Measurements from ENCODE around the gene ATP1B2. TPM values are rescaled to one million over a fixed set of nuclear protein-coding genes. Genes with fewer than 3 reads are reported as not detected.
A peak's percentile ranks its signal among the peaks of the same experiment; 100 is the strongest.

Gene ATP1B2
- total RNA-seq, 2 experiments from 2014 or later = not detected

DNA sequence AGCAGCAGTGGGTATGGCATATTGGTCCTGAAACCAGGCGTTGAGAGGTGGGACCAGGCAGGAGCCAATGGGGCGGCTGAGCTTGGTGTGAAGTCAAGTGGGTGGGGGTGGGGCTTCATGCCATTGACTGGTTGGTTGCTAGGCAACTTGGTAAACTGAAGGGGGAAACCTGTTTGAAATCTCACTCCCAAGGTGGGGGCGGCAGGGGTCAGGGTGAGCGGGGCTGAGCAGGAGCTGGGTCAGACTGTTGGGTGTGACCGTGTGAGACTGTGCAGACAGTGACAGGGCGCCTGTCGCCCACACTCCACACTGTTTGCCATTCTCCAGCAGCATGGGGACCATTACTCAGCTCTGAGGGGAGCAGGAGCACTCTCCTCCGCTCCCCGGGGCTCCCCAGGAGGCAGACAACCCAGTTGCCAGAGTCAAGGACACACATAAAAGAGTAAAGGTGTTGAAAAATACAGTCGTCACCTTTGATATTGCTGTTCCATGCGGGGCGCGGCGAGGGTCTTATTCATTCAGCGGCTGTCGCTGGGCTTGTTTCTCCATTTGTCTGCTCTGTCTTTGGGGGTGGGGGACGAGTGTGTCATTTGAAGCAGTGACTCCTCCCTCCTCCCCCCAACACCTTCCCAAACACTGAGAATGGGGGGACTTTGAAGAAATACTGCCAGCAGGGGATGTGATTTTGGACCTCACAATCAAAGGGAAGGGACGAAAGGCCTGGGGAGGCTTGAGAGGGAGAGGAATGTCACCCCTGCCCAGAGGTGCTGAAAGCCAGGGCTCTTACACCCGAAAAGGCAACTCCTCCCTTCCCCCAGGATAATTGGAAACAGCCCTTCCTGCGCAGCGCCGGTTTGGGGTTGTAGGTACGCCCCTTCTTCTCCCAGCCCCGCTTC is 53.1 kb downstream of the ATP1B2 start:
- Mint-ChIP-seq H3K36me3 (ENCODE audit: low read depth) (peaks cover 20% of the 10 kb centered on the region), H3K9me3 (ENCODE audit: insufficient read depth) (no peaks in the 10 kb centered on the region), H3K4me1 (ENCODE audit: low read depth) (peaks cover 13% of the 10 kb centered on the region), H3K27me3 (ENCODE audit: low read depth) (peaks cover 38% of the 10 kb centered on the region), H3K27ac (no peak overlapping the region), H3K4me3 (no peak overlapping the region)
- ATAC-seq (peak; percentile 50), DNase-seq (no peak)
- ChIA-PET POLR2A (interaction anchor here (1.2 to 4.4 kb wide), 2 partner anchors 14 to 16 kb away, joined by 3 to 37 read pairs; partner anchors contain the start of genes DNAH2, TP53 and WRAP53), CTCF (interaction anchor here (1.3 to 1.6 kb wide), 2 partner anchors 15 to 16 kb away, joined by 6 to 7 read pairs; partner anchors contain the start of genes TP53 and WRAP53)

DNA sequence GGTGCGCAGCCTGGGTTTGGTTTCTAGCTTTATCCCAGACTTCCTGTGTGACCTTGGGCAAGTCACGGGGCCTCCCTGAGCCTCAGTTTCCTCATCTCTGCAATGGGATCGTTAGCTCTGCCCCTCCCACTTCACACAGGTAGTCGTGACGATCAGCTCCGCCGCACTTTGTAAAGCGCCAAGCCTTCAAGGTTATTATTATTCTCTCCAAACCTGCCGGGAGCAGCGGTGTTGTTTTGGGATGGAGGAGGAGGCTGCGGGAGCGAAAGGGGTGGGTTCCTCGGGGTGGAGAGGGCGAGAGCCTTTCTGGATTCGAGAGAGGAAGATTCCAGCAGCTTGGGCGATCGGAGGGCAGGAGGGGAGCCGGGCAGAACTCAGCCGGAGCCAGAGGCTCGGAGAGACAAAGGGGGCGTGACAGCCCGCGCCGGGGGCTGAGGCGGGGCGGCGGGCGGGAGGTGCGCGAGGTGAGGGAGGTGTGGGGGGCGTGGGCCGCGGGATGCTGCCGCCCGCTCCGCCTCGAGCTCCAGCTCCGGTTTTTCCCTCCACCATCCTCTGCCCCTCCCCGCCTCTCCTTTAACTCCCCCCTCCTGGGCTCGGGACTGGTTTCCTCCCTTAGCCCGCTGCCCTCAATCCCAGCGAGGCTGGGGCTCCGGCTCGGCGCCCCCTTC is 54.0 kb downstream of the ATP1B2 start, which contains the start of gene EFNB3:
EFNB3 (plus strand) TSS at position 602 of the 668 bp plus-strand sequence. CDS start 397 bp downstream, outside the sequence.
- DNase-seq (no peak), ATAC-seq (no peak)
- Mint-ChIP-seq H3K36me3 (ENCODE audit: low read depth) (peaks cover 20% of the 10 kb centered on the region), H3K27me3 (ENCODE audit: low read depth) (peaks cover 38% of the 10 kb centered on the region), H3K9me3 (ENCODE audit: insufficient read depth) (no peaks in the 10 kb centered on the region), H3K27ac (no peak within 1 kb of the TSS), H3K4me3 (peak within 1 kb of the TSS; percentile 28), H3K4me1 (ENCODE audit: low read depth) (peaks cover 14% of the 10 kb centered on the region)
- CTCF ChIA-PET = interaction anchor here (1.3 to 1.6 kb wide), 2 partner anchors 16 to 17 kb away, joined by 6 to 7 read pairs; partner anchors contain the start of genes TP53 and WRAP53
- POLR2A ChIA-PET = interaction anchor here (4.4 kb wide), 1 partner anchor 17 kb away, joined by 37 read pairs; the partner anchor contains the start of genes TP53 and WRAP53

DNA sequence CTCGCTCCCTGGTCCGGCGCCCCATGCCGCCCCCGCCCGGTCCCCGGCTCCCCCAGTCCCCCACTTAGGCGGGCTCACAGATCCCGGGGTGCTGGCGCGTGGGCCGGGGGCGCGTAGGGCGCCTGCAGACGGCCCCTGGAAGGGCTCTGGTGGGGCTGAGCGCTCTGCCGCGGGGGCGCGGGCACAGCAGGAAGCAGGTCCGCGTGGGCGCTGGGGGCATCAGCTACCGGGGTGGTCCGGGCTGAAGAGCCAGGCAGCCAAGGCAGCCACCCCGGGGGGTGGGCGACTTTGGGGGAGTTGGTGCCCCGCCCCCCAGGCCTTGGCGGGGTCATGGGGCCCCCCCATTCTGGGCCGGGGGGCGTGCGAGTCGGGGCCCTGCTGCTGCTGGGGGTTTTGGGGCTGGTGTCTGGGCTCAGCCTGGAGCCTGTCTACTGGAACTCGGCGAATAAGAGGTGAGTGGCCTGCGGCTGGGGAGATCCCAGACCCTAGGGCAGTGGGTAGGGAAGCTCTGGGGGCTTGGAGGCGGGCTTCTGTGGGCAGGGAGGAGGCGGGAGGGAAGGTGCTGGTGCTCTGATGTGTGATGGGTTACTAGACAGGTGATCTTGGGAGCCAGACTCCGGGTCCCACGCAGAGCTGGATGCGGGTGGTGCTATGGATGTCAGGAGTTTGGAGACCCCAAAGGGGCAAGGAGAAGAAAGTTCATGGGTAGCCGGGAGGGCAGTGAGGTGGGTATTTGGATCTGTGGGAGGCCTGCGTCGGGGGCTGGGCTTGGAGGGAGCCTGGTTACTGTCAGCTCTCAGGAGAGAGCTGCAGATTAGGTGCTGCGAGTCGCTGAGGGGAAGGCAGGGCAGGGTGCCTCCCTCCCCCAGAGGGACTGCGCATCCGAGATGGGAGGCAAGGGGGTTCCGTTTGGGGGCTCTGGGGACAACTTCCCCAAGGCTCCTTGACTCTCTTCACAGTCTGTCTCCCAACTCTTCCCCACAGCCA is 54.8 kb downstream of the ATP1B2 start:
- CTCF ChIA-PET = interaction anchor here (0.5 to 1.8 kb wide), 6 partner anchors 11 to 551 kb away, joined by 3 to 9 read pairs (median 5); partner anchors contain the start of genes TP53 and WRAP53

DNA sequence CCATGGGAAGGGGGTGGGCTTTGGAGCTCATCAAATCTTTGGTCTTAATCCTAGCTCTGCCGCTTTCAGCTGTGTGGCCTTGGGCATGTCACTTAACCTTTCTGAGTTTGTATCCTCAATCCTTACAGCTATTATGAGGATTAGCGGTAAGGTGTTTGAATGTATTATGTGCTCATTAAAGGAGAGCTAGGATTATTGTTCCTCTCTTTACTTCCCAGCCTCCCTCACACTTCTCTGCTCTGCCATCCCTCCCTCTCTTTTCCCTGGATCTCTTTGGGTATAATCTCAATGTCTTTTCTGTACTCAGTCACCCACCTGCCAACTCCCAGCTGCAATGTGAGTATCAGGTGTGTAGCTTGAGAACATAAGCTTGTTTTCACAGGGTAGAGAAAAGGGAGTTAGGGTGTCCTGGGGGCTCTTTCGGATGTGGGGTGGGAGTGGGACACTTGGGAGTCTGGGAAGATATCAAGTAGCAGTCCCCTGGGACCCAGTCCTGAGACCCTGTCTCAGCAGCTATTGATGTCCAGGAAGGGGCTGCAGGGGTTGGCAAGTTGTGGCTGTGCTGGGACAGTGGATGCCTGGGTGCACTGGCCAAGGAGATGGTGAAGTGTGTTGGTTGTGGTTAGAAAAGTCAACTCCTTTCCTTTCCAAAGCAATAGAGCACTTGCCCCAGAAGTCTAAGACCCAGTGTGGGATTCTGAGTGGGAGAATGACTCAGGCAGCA is 56.1 kb downstream of the ATP1B2 start:
- no peak for ATAC-seq
- Mint-ChIP-seq H3K4me3 (no peak overlapping the region), H3K4me1 (ENCODE audit: low read depth) (peaks cover 31% of the 10 kb centered on the region), H3K27me3 (ENCODE audit: low read depth) (peaks cover 42% of the 10 kb centered on the region), H3K27ac (no peak overlapping the region), H3K36me3 (ENCODE audit: low read depth) (peaks cover 10% of the 10 kb centered on the region), H3K9me3 (ENCODE audit: insufficient read depth) (no peaks in the 10 kb centered on the region)
- DNase-seq = no peak
- ChIA-PET CTCF (interaction anchor here (1.2 to 1.8 kb wide), 3 partner anchors 10 to 367 kb away, joined by 3 to 9 read pairs (median 4); partner anchors contain the start of gene TP53), POLR2A (interaction anchor here (0.8 to 4.4 kb wide), 2 partner anchors 19 to 150 kb away, joined by 3 to 37 read pairs; partner anchors contain the start of genes NAA38, TP53 and WRAP53)

More for the DNA sequence above, 54.8 kb downstream of the ATP1B2 start:
- no peak overlapping the region for H3K27ac Mint-ChIP-seq
- peaks cover 38% of the 10 kb centered on the region for H3K27me3 Mint-ChIP-seq (ENCODE audit: low read depth)
- H3K36me3 Mint-ChIP-seq (ENCODE audit: low read depth) = peaks cover 18% of the 10 kb centered on the region
- ATAC-seq (no peak), DNase-seq (no peak)
- no peak overlapping the region for H3K4me3 Mint-ChIP-seq
- POLR2A ChIA-PET = interaction anchor here (4.4 kb wide), 1 partner anchor 18 kb away, joined by 37 read pairs; the partner anchor contains the start of genes TP53 and WRAP53
- peaks cover 22% of the 10 kb centered on the region for H3K4me1 Mint-ChIP-seq (ENCODE audit: low read depth)
- H3K9me3 Mint-ChIP-seq (ENCODE audit: insufficient read depth) = no peaks in the 10 kb centered on the region

Other genes starting within 250 kb of the ATP1B2 start
- gene TMEM256, start 246.8 kb upstream of the ATP1B2 start, total RNA-seq = 10 to 100 TPM; 61.8 to 62.3 TPM
- 1 to 10 TPM; 4.7 to 5.2 TPM for gene NLGN2, start 243.1 kb upstream of the ATP1B2 start, total RNA-seq
- gene SPEM1, start 230.6 kb upstream of the ATP1B2 start, total RNA-seq = not detected
- gene SPEM2, start 225.3 kb upstream of the ATP1B2 start, total RNA-seq = not detected
- not detected for gene SPEM3, start 222.1 kb upstream of the ATP1B2 start, total RNA-seq
- gene TMEM102, start 215.5 kb upstream of the ATP1B2 start, total RNA-seq = 10 to 100 TPM; 16.5 to 18.1 TPM
- gene FGF11, start 211.4 kb upstream of the ATP1B2 start, total RNA-seq = 10 to 100 TPM; 16.6 to 18.8 TPM
- gene CHRNB1, start 205.9 kb upstream of the ATP1B2 start, total RNA-seq = 10 to 100 TPM; 14.1 to 15.7 TPM
- gene ZBTB4, start 171.3 kb upstream of the ATP1B2 start, total RNA-seq = 10 to 100 TPM; 29.8 to 30.0 TPM
- gene SLC35G6, start 169.5 kb upstream of the ATP1B2 start, total RNA-seq = not detected
- gene POLR2A, start 166.6 kb upstream of the ATP1B2 start, total RNA-seq = 100 to 1,000 TPM; 183 to 185 TPM
- gene TNFSF12, start 101.9 kb upstream of the ATP1B2 start, total RNA-seq = 100 to 1,000 TPM in 1 of 2 experiments, 10 to 100 TPM in 1; 93.7 to 100 TPM
- 1 to 10 TPM; 8.0 to 9.0 TPM for gene TNFSF13, start 92.2 kb upstream of the ATP1B2 start, total RNA-seq
- gene SENP3, start 89.0 kb upstream of the ATP1B2 start, total RNA-seq = 10 to 100 TPM; 54.4 to 62.0 TPM
- 10 to 100 TPM in 1 of 2 experiments, 1 to 10 TPM in 1; 9.4 to 10.7 TPM for gene CD68, start 71.3 kb upstream of the ATP1B2 start, total RNA-seq
- gene MPDU1, start 67.1 kb upstream of the ATP1B2 start, total RNA-seq = 10 to 100 TPM; 69.0 to 70.4 TPM
- under 1 TPM; 0.29 to 0.34 TPM for gene SOX15, start 60.8 kb upstream of the ATP1B2 start, total RNA-seq
- 10 to 100 TPM; 27.6 to 31.8 TPM for gene FXR2, start 36.0 kb upstream of the ATP1B2 start, total RNA-seq
- gene SAT2, start 23.1 kb upstream of the ATP1B2 start, total RNA-seq = 10 to 100 TPM; 18.2 to 21.4 TPM
- not detected for gene SHBG, start 20.8 kb upstream of the ATP1B2 start, total RNA-seq
- 100 to 1,000 TPM; 131 to 136 TPM for gene TP53, start 36.6 kb downstream of the ATP1B2 start, total RNA-seq
- gene WRAP53, start 37.6 kb downstream of the ATP1B2 start, total RNA-seq = 10 to 100 TPM; 27.1 to 29.3 TPM
- not detected for gene EFNB3, start 54.3 kb downstream of the ATP1B2 start, total RNA-seq
- not detected for gene DNAH2, start 66.8 kb downstream of the ATP1B2 start, total RNA-seq
- gene KDM6B, start 183.3 kb downstream of the ATP1B2 start, total RNA-seq = 10 to 100 TPM; 12.4 to 12.6 TPM
- gene TMEM88, start 204.1 kb downstream of the ATP1B2 start, total RNA-seq = 1 to 10 TPM in 1 of 2 experiments, under 1 TPM in 1; 0.87 to 1.2 TPM
- gene NAA38, start 206.6 kb downstream of the ATP1B2 start, total RNA-seq = 10 to 100 TPM; 92.7 to 93.1 TPM
- 10 to 100 TPM in 1 of 2 experiments, 1 to 10 TPM in 1; 9.8 to 11.2 TPM for gene CYB5D1, start 207.1 kb downstream of the ATP1B2 start, total RNA-seq
- 100 to 1,000 TPM; 125 to 129 TPM for gene CHD3, start 237.9 kb downstream of the ATP1B2 start, total RNA-seq

Data from activated CD8-positive, alpha-beta T cell treated with anti-CD3 and anti-CD28 coated beads, Interleukin-2, amount 10 ng/mL, durations not matched to agents 7 days and 5 days (primary cell).